Hematopoietic multipotent progenitor cell treated with erythropoietin and hydrocortisone succinate and interleukin-3 and kit ligand, for 6 days (in vitro differentiated cells): ENCODE data around the gene PDGFA.
"Not testable (repeated sequence)": the region's sequence is repeated elsewhere in the genome, so short reads cannot be mapped to it uniquely, and the experiment has no call there.

ENCODE experiments used
- DNase-seq: peaks from one replicate; pipeline ENCODE4 v3.0.0-alpha.2; 2015

Gene PDGFA

GRCh38 chr7:519484-520390, at the start of gene PDGFA:
PDGFA (minus strand) TSS chr7:519846; CDS start chr7:519001, 845 bp downstream.
- DNase-seq: peak; percentile 59

GRCh38 chr7:568031-568951, 48.6 kb upstream of the PDGFA start:
- no peak for DNase-seq

- no peak for DNase-seq
These were observed 47.7 kb upstream of the PDGFA start for GRCh38 chr7:567305-567883.

GRCh38 chr7:566100-566499, 46.5 kb upstream of the PDGFA start:
- DNase-seq: no peak

GRCh38 chr7:564176-564865, 44.7 kb upstream of the PDGFA start:
- no peak for DNase-seq

GRCh38 chr7:563629-564170, 44.1 kb upstream of the PDGFA start:
- no peak for DNase-seq

GRCh38 chr7:562789-563628, 43.4 kb upstream of the PDGFA start:
- no peak for DNase-seq

- DNase-seq: no peak
These were observed 42.7 kb upstream of the PDGFA start for GRCh38 chr7:562374-562675.

GRCh38 chr7:561631-562373, 42.2 kb upstream of the PDGFA start:
- DNase-seq: no peak

GRCh38 chr7:560966-561630, 41.5 kb upstream of the PDGFA start:
- DNase-seq: no peak

- no peak for DNase-seq
These were observed 39.7 kb upstream of the PDGFA start for GRCh38 chr7:559396-559705.

- no peak for DNase-seq
These were observed 37.9 kb upstream of the PDGFA start for GRCh38 chr7:557558-557881.

GRCh38 chr7:556837-557557, 37.4 kb upstream of the PDGFA start:
- DNase-seq: no peak

GRCh38 chr7:556291-556826, 36.7 kb upstream of the PDGFA start:
- DNase-seq: no peak

GRCh38 chr7:555551-556160, 36.0 kb upstream of the PDGFA start:
- no peak for DNase-seq

- no peak for DNase-seq
These were observed 34.0 kb upstream of the PDGFA start for GRCh38 chr7:553636-554111.

- no peak for DNase-seq
These were observed 33.4 kb upstream of the PDGFA start for GRCh38 chr7:552868-553635.

- DNase-seq: not testable (repeated sequence)
These were observed 32.7 kb upstream of the PDGFA start for GRCh38 chr7:552151-552867.
